HG03280 (cell line): ENCODE results near the gene NUCKS1.
"Not testable (repeated sequence)": the region's sequence is repeated elsewhere in the genome, so short reads cannot be mapped to it uniquely, and the experiment has no call there.

Experiments
- ATAC-seq: cut with Tn5 transposase; IDR thresholded peaks from one replicate; pipeline ENCODE4 v1.9.1; 2021; ENCODE audit warnings: mild to moderate bottlenecking, moderate library complexity; ENCODE audit not compliant: unreplicated experiment

NUCKS1 gene

GRCh38 chr1:205733438-205734175, 16.4 kb downstream of the NUCKS1 start:
- no peak for ATAC-seq

GRCh38 chr1:205729945-205730610, 19.9 kb downstream of the NUCKS1 start:
- no peak for ATAC-seq

- ATAC-seq = no peak
Measured at GRCh38 chr1:205726619-205727125, 23.3 kb downstream of the NUCKS1 start.

GRCh38 chr1:205725514-205725913, 24.5 kb downstream of the NUCKS1 start:
- ATAC-seq = no peak

DNA sequence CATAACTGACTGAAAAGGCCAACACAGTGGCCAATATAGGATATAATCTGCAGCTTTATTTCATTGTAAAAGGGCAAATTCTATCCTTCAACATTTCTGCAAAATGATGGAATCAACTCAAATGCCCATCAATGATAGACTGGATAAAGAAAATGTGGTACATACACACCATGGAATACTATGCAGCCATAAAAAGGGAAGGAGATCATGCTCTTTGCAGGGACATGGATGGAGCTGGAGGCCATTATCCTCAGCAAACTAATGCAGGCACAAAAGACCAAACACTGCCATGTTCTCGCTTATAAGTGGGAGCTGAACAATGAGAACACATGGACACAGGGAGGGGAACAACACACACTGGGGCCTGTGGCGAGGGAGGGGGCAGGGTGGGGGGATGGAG, 29.2 kb downstream of the NUCKS1 start:
- not testable (repeated sequence) for ATAC-seq

DNA sequence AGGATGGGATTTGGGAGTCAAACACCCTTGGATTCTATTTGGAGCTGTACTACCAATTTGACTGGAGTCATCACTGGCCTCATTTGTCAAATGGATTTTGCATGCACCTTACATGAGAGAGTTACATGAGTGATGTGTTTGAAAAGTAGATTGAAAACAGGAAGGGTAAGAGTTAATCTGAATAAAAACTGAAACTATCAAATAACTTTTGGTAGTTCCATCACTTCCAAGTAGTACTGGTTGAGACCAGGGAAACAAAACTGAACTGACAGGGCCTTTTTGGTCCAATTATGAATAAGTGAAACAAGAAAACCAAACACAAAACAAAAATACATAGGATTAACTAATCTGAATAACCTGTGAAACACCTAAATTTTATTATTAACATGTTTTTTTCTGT, 30.2 kb downstream of the NUCKS1 start:
- ATAC-seq = no peak

DNA sequence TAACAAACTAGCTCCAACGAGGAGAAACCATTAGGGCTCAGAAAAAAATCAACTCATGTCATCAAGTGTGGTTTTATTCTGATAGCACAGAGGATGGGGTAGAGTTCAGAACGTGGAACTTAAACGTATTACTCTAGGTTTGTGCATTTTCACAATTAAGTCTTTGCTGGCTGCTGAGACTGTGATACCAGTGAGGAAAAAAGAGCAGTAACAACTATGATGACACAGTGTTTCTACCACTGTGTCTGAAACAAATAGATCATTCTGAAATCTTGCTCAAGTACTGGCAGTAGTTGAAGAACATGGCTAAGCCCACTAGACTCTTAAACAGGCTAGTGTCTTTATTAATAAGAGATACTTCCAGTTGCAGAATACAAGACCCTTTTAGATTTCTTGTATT, 31.0 kb downstream of the NUCKS1 start:
- ATAC-seq = no peak

GRCh38 chr1:205716371-205717132, 33.4 kb downstream of the NUCKS1 start:
- no peak for ATAC-seq

GRCh38 chr1:205715628-205716027, 34.4 kb downstream of the NUCKS1 start:
- no peak for ATAC-seq

GRCh38 chr1:205714906-205715246, 35.1 kb downstream of the NUCKS1 start:
- no peak for ATAC-seq

GRCh38 chr1:205714190-205714905, 35.6 kb downstream of the NUCKS1 start:
- no peak for ATAC-seq

GRCh38 chr1:205711105-205712048, 38.6 kb downstream of the NUCKS1 start:
- ATAC-seq = no peak

- ATAC-seq = no peak
Measured at GRCh38 chr1:205710201-205711062, 39.5 kb downstream of the NUCKS1 start.

DNA sequence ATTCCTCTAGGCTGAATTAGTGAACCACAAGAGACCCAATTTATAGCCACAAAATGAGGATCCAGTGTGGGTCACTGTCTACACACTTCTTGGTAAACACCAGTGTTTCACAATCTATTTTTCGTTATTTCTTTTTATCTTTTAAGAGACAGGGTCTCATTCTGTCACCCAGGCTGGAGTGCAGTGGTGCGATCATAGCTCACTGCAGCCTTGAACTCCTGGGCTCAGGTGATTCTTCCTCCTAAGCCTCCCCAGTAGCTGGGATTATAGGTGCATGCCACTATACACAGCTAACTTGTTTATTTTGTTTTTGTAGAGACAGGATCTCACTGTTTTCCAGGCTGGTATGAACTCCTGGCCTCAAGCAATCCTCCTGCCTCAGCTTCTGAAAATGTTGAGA, 40.3 kb downstream of the NUCKS1 start:
- ATAC-seq = no peak

DNA sequence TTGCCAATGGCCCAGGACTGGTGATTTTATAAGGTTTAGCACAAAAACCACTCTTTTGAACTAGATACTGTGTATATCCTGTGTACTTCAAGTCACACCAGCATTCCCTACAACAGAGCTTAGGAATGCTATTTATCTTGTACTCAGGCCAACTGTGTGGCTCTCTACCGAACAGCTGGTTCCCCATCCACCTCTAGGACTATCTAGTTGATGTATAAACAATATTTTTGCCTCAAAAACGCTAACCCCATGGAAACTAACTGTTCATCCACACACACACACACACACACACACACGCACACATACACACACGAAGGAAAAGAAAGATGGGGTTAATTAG, 41.0 kb downstream of the NUCKS1 start:
- no peak for ATAC-seq

GRCh38 chr1:205706601-205707502, 43.1 kb downstream of the NUCKS1 start:
- no peak for ATAC-seq

- no peak for ATAC-seq
Measured at GRCh38 chr1:205704903-205705302, 45.1 kb downstream of the NUCKS1 start.

- ATAC-seq = no peak
Measured at GRCh38 chr1:205703072-205703471, 46.9 kb downstream of the NUCKS1 start.
